ENCODE data around the gene SLC4A5.

Gene SLC4A5

GRCh38 chr2:74300506-74300905, 42.7 kb downstream of the SLC4A5 start:
- Histone ChIP-seq H3K36me3 (ENCODE audit: control insufficient read depth in 1 of 2, insufficient read depth in 2 of 2, low read length in 2 of 2) (no peaks in the 10 kb centered on the region), H3K4me1 (ENCODE audit: control insufficient read depth in 1 of 2, insufficient read depth in 2 of 2, low read length in 2 of 2) (no peaks in the 10 kb centered on the region)

GRCh38 chr2:74297950-74298349, 45.3 kb downstream of the SLC4A5 start:
- Histone ChIP-seq H3K27ac (ENCODE audit: low read depth, low read length) (no peak overlapping the region), H3K4me3 (ENCODE audit: low read depth in 1 of 2, low read length in 2 of 2) (no peak overlapping the region), H3K27me3 (ENCODE audit: control insufficient read depth in 1 of 2, insufficient read depth in 2 of 2, low read length in 2 of 2) (no peaks in the 10 kb centered on the region), H3K4me1 (ENCODE audit: control insufficient read depth in 1 of 2, insufficient read depth in 2 of 2, low read length in 2 of 2) (no peaks in the 10 kb centered on the region), H3K9ac (ENCODE audit: low read depth in 1 of 2, low read length in 2 of 2) (no peak overlapping the region), H3K9me3 (ENCODE audit: control insufficient read depth in 1 of 2, low read length in 2 of 2) (peaks cover 0 to 3% of the 10 kb centered on the region in 2 donors), H3K36me3 (ENCODE audit: control insufficient read depth in 1 of 2, insufficient read depth in 2 of 2, low read length in 2 of 2) (no peaks in the 10 kb centered on the region)

More at GRCh38 chr2:74300506-74300905, 42.7 kb downstream of the SLC4A5 start:
- no peak overlapping the region for H3K27ac ChIP-seq (ENCODE audit: low read depth, low read length)
- H3K27me3 ChIP-seq (ENCODE audit: control insufficient read depth in 1 of 2, insufficient read depth in 2 of 2, low read length in 2 of 2) = no peaks in the 10 kb centered on the region
- peaks cover 0 to 3% of the 10 kb centered on the region in 2 donors for H3K9me3 ChIP-seq (ENCODE audit: control insufficient read depth in 1 of 2, low read length in 2 of 2)
- H3K9ac ChIP-seq (ENCODE audit: low read depth in 1 of 2, low read length in 2 of 2) = no peak overlapping the region
- no peak overlapping the region for H3K4me3 ChIP-seq (ENCODE audit: low read depth in 1 of 2, low read length in 2 of 2)

- H3K27me3 ChIP-seq (ENCODE audit: control insufficient read depth in 1 of 2, insufficient read depth in 2 of 2, low read length in 2 of 2) = no peaks in the 10 kb centered on the region
- no peak overlapping the region for H3K9ac ChIP-seq (ENCODE audit: low read depth in 1 of 2, low read length in 2 of 2)
- H3K9me3 ChIP-seq (ENCODE audit: control insufficient read depth in 1 of 2, low read length in 2 of 2) = peaks cover 0 to 3% of the 10 kb centered on the region in 2 donors
- no peaks in the 10 kb centered on the region for H3K4me1 ChIP-seq (ENCODE audit: control insufficient read depth in 1 of 2, insufficient read depth in 2 of 2, low read length in 2 of 2)
- no peak overlapping the region for H3K27ac ChIP-seq (ENCODE audit: low read depth, low read length)
- H3K4me3 ChIP-seq (ENCODE audit: low read depth in 1 of 2, low read length in 2 of 2) = no peak overlapping the region
- no peaks in the 10 kb centered on the region for H3K36me3 ChIP-seq (ENCODE audit: control insufficient read depth in 1 of 2, insufficient read depth in 2 of 2, low read length in 2 of 2)
Measured at GRCh38 chr2:74297391-74297790, 45.8 kb downstream of the SLC4A5 start.

- Histone ChIP-seq H3K4me3 (ENCODE audit: low read depth in 1 of 2, low read length in 2 of 2) (no peak overlapping the region), H3K4me1 (ENCODE audit: control insufficient read depth in 1 of 2, insufficient read depth in 2 of 2, low read length in 2 of 2) (peaks cover 4 to 8% of the 10 kb centered on the region in 2 donors), H3K27me3 (ENCODE audit: control insufficient read depth in 1 of 2, insufficient read depth in 2 of 2, low read length in 2 of 2) (no peaks in the 10 kb centered on the region), H3K27ac (ENCODE audit: low read depth, low read length) (no peak overlapping the region), H3K36me3 (ENCODE audit: control insufficient read depth in 1 of 2, insufficient read depth in 2 of 2, low read length in 2 of 2) (no peaks in the 10 kb centered on the region), H3K9me3 (ENCODE audit: control insufficient read depth in 1 of 2, low read length in 2 of 2) (peaks cover 0 to 3% of the 10 kb centered on the region in 2 donors), H3K9ac (ENCODE audit: low read depth in 1 of 2, low read length in 2 of 2) (no peak overlapping the region)
Measured at GRCh38 chr2:74293191-74293991, 49.8 kb downstream of the SLC4A5 start.

GRCh38 chr2:74292751-74293150, 50.5 kb downstream of the SLC4A5 start:
- Histone ChIP-seq H3K4me3 (ENCODE audit: low read depth in 1 of 2, low read length in 2 of 2) (no peak overlapping the region), H3K27me3 (ENCODE audit: control insufficient read depth in 1 of 2, insufficient read depth in 2 of 2, low read length in 2 of 2) (no peaks in the 10 kb centered on the region), H3K27ac (ENCODE audit: low read depth, low read length) (no peak overlapping the region), H3K9me3 (ENCODE audit: control insufficient read depth in 1 of 2, low read length in 2 of 2) (no peaks in the 10 kb centered on the region), H3K4me1 (ENCODE audit: control insufficient read depth in 1 of 2, insufficient read depth in 2 of 2, low read length in 2 of 2) (peaks cover 4 to 8% of the 10 kb centered on the region in 2 donors), H3K9ac (ENCODE audit: low read depth in 1 of 2, low read length in 2 of 2) (no peak overlapping the region), H3K36me3 (ENCODE audit: control insufficient read depth in 1 of 2, insufficient read depth in 2 of 2, low read length in 2 of 2) (no peaks in the 10 kb centered on the region)

GRCh38 chr2:74291886-74292621, 51.2 kb downstream of the SLC4A5 start:
- peaks cover 4 to 8% of the 10 kb centered on the region in 2 donors for H3K4me1 ChIP-seq (ENCODE audit: control insufficient read depth in 1 of 2, insufficient read depth in 2 of 2, low read length in 2 of 2)
- no peak overlapping the region for H3K9ac ChIP-seq (ENCODE audit: low read depth in 1 of 2, low read length in 2 of 2)
- no peaks in the 10 kb centered on the region for H3K36me3 ChIP-seq (ENCODE audit: control insufficient read depth in 1 of 2, insufficient read depth in 2 of 2, low read length in 2 of 2)
- no peaks in the 10 kb centered on the region for H3K27me3 ChIP-seq (ENCODE audit: control insufficient read depth in 1 of 2, insufficient read depth in 2 of 2, low read length in 2 of 2)
- no peak overlapping the region for H3K27ac ChIP-seq (ENCODE audit: low read depth, low read length)
- H3K9me3 ChIP-seq (ENCODE audit: control insufficient read depth in 1 of 2, low read length in 2 of 2) = no peaks in the 10 kb centered on the region
- no peak overlapping the region for H3K4me3 ChIP-seq (ENCODE audit: low read depth in 1 of 2, low read length in 2 of 2)

- no peaks in the 10 kb centered on the region for H3K9me3 ChIP-seq (ENCODE audit: control insufficient read depth in 1 of 2, low read length in 2 of 2)
- no peak overlapping the region for H3K9ac ChIP-seq (ENCODE audit: low read depth in 1 of 2, low read length in 2 of 2)
- H3K36me3 ChIP-seq (ENCODE audit: control insufficient read depth in 1 of 2, insufficient read depth in 2 of 2, low read length in 2 of 2) = no peaks in the 10 kb centered on the region
- H3K4me3 ChIP-seq (ENCODE audit: low read depth in 1 of 2, low read length in 2 of 2) = no peak overlapping the region
- H3K27me3 ChIP-seq (ENCODE audit: control insufficient read depth in 1 of 2, insufficient read depth in 2 of 2, low read length in 2 of 2) = no peaks in the 10 kb centered on the region
- no peak overlapping the region for H3K27ac ChIP-seq (ENCODE audit: low read depth, low read length)
- peaks cover 4 to 8% of the 10 kb centered on the region in 2 donors for H3K4me1 ChIP-seq (ENCODE audit: control insufficient read depth in 1 of 2, insufficient read depth in 2 of 2, low read length in 2 of 2)
Measured at GRCh38 chr2:74291218-74291544, 52.0 kb downstream of the SLC4A5 start.

- no peak overlapping the region for H3K4me3 ChIP-seq (ENCODE audit: low read depth in 1 of 2, low read length in 2 of 2)
- no peaks in the 10 kb centered on the region for H3K36me3 ChIP-seq (ENCODE audit: control insufficient read depth in 1 of 2, insufficient read depth in 2 of 2, low read length in 2 of 2)
- H3K27me3 ChIP-seq (ENCODE audit: control insufficient read depth in 1 of 2, insufficient read depth in 2 of 2, low read length in 2 of 2) = no peaks in the 10 kb centered on the region
- no peak overlapping the region for H3K27ac ChIP-seq (ENCODE audit: low read depth, low read length)
- no peak overlapping the region for H3K9ac ChIP-seq (ENCODE audit: low read depth in 1 of 2, low read length in 2 of 2)
- peaks cover 4 to 8% of the 10 kb centered on the region in 2 donors for H3K4me1 ChIP-seq (ENCODE audit: control insufficient read depth in 1 of 2, insufficient read depth in 2 of 2, low read length in 2 of 2)
- no peaks in the 10 kb centered on the region for H3K9me3 ChIP-seq (ENCODE audit: control insufficient read depth in 1 of 2, low read length in 2 of 2)
Measured at GRCh38 chr2:74290466-74291217, 52.6 kb downstream of the SLC4A5 start.

- Histone ChIP-seq H3K27me3 (ENCODE audit: control insufficient read depth in 1 of 2, insufficient read depth in 2 of 2, low read length in 2 of 2) (no peaks in the 10 kb centered on the region), H3K9ac (ENCODE audit: low read depth in 1 of 2, low read length in 2 of 2) (no peak overlapping the region), H3K4me3 (ENCODE audit: low read depth in 1 of 2, low read length in 2 of 2) (no peak overlapping the region), H3K27ac (ENCODE audit: low read depth, low read length) (no peak overlapping the region), H3K4me1 (ENCODE audit: control insufficient read depth in 1 of 2, insufficient read depth in 2 of 2, low read length in 2 of 2) (peaks cover 4 to 8% of the 10 kb centered on the region in 2 donors), H3K9me3 (ENCODE audit: control insufficient read depth in 1 of 2, low read length in 2 of 2) (no peaks in the 10 kb centered on the region), H3K36me3 (ENCODE audit: control insufficient read depth in 1 of 2, insufficient read depth in 2 of 2, low read length in 2 of 2) (no peaks in the 10 kb centered on the region)
Measured at GRCh38 chr2:74290066-74290465, 53.1 kb downstream of the SLC4A5 start.

- Histone ChIP-seq H3K36me3 (ENCODE audit: control insufficient read depth in 1 of 2, insufficient read depth in 2 of 2, low read length in 2 of 2) (no peaks in the 10 kb centered on the region), H3K4me1 (ENCODE audit: control insufficient read depth in 1 of 2, insufficient read depth in 2 of 2, low read length in 2 of 2) (peaks cover 4 to 8% of the 10 kb centered on the region in 2 donors), H3K27me3 (ENCODE audit: control insufficient read depth in 1 of 2, insufficient read depth in 2 of 2, low read length in 2 of 2) (no peaks in the 10 kb centered on the region), H3K27ac (ENCODE audit: low read depth, low read length) (no peak overlapping the region), H3K9me3 (ENCODE audit: control insufficient read depth in 1 of 2, low read length in 2 of 2) (no peaks in the 10 kb centered on the region), H3K9ac (ENCODE audit: low read depth in 1 of 2, low read length in 2 of 2) (no peak overlapping the region), H3K4me3 (ENCODE audit: low read depth in 1 of 2, low read length in 2 of 2) (no peak overlapping the region)
Measured at GRCh38 chr2:74286725-74287124, 56.5 kb downstream of the SLC4A5 start.
